T-helper 9 cell (primary cell): ENCODE measurements around the gene H1-8.
"Not testable (repeated sequence)": the region's sequence is repeated elsewhere in the genome, so short reads cannot be mapped to it uniquely, and the experiment has no call there.

Experiments
- DNase-seq: peaks from one replicate; pipeline ENCODE4 v3.0.0-alpha.2; 2020
- total RNA-seq, 2 donors: gene quantifications; one replicate each; lab custom pipeline; 2026; lab: John Stamatoyannopoulos, UW

The H1-8 gene
- 0 reads per million in 2 donors for total RNA-seq

- no peak for DNase-seq
These were observed at the start of gene H1-8 for GRCh38 chr3:129543156-129543790. TSS of gene H1-8 (plus strand) at chr3:129543175. CDS start at chr3:129543219, 44 bp downstream.

- no peak for DNase-seq
These were observed 49.8 kb upstream of the H1-8 start for GRCh38 chr3:129493206-129493605.

- DNase-seq = not testable (repeated sequence)
These were observed 48.5 kb upstream of the H1-8 start for GRCh38 chr3:129494499-129494898.

- DNase-seq = not testable (repeated sequence)
These were observed 47.9 kb upstream of the H1-8 start for GRCh38 chr3:129495006-129495639.

- not testable (repeated sequence) for DNase-seq
These were observed 45.1 kb upstream of the H1-8 start for GRCh38 chr3:129497876-129498275.

- DNase-seq = not testable (repeated sequence)
These were observed 44.1 kb upstream of the H1-8 start for GRCh38 chr3:129498603-129499488.

- DNase-seq = not testable (repeated sequence)
These were observed 43.2 kb upstream of the H1-8 start for GRCh38 chr3:129499604-129500333.

- DNase-seq = no peak
These were observed 42.7 kb upstream of the H1-8 start for GRCh38 chr3:129500334-129500658.

GRCh38 chr3:129501630-129502029 is 41.3 kb upstream of the H1-8 start:
- no peak for DNase-seq

- no peak for DNase-seq
These were observed 40.1 kb upstream of the H1-8 start for GRCh38 chr3:129502641-129503408.

GRCh38 chr3:129503471-129504291 is 39.3 kb upstream of the H1-8 start:
- no peak for DNase-seq

GRCh38 chr3:129504471-129505100 is 38.4 kb upstream of the H1-8 start:
- DNase-seq = no peak

- DNase-seq = no peak
These were observed 37.6 kb upstream of the H1-8 start for GRCh38 chr3:129505341-129505740.

- no peak for DNase-seq
These were observed 36.7 kb upstream of the H1-8 start for GRCh38 chr3:129506231-129506742.

GRCh38 chr3:129507181-129507831 is 35.7 kb upstream of the H1-8 start:
- DNase-seq = no peak

- no peak for DNase-seq
These were observed 30.4 kb upstream of the H1-8 start for GRCh38 chr3:129512595-129512994.

- DNase-seq = no peak
These were observed 29.3 kb upstream of the H1-8 start for GRCh38 chr3:129513705-129514104.

- no peak for DNase-seq
These were observed 28.9 kb upstream of the H1-8 start for GRCh38 chr3:129514110-129514509.

GRCh38 chr3:129514563-129514962 is 28.4 kb upstream of the H1-8 start:
- no peak for DNase-seq
